ENCODE data around the gene CBLB.
"Not testable (repeated sequence)": the region's sequence is repeated elsewhere in the genome, so short reads cannot be mapped to it uniquely, and the experiment has no call there.

Gene CBLB

GRCh38 chr3:105746231-105746996 is 122.4 kb downstream of the CBLB start:
- no peak for DNase-seq

- no peak for DNase-seq
These were observed 123.8 kb downstream of the CBLB start for GRCh38 chr3:105745046-105745445.

GRCh38 chr3:105744202-105744601 is 124.6 kb downstream of the CBLB start:
- DNase-seq, result no peak

GRCh38 chr3:105733356-105733755 is 135.5 kb downstream of the CBLB start:
- no peak for DNase-seq

GRCh38 chr3:105731686-105732085 is 137.1 kb downstream of the CBLB start:
- DNase-seq, result no peak

DNA sequence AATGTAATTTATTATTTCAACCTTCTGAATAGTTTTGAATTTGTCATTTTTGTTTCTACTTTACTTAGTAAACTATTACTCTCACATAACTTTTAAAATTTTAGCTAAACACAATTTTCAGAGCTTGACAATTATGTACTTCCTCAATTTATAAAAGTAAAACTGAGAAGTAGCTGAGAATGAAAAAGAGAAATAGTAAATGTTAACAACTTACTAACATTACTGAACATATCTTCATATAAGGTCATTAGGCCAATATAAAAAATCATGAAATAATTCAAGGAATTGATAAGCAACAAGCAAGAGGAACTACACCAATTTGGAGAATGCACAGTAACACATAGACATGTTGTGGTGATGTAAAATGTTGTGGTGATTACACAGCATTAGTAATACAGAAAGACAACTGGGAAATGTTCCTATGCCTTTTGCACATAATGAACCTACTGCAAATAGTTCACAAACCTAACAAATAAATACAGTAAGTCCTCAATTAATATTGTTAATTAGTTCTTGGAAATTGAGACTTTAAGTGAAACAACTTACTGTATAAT is 137.9 kb downstream of the CBLB start:
- DNase-seq, result no peak

DNA sequence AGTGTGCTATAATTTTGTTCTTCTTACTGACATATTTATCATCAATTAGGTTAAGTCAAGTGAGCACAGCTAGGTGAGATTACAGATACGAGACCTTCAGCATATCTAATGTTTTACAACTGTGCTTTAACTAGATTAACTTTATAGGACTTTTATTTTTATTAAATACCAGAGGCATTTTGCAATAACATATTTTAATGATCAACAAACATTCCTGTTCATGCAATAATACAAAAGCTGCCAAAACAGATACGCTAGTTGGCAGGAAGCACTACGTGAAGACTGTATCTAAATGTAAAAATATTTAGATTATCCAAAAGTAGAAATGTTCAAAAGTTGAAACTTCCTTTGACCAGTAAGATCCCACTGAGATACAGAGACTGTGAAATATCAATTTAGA is 139.1 kb downstream of the CBLB start:
- no peak for DNase-seq

DNA sequence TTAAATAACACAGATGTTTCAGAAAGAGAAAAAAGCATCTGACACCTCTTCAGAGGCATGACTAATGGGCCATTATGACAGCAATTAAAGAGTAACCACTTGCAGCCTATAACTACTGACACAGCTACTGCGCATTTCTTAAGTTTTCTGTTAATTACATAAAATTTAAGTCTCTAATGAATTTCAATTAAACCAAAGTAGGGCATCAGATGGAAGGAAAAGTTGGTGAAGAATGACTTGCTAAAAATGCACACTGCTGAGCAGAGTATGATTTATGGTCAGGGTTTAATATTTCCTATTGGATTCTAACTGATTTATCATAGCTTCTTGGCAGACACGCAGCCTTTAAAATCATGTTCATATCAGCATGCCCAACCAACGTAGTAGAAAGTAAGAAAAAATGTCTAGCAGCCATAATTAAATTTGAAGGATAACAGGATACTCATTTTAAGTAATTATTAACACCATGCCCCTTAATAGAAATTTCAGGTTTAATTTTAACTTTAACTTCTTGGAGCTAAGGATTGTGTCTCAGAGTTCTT is 140.0 kb downstream of the CBLB start:
- DNase-seq, result no peak

DNA sequence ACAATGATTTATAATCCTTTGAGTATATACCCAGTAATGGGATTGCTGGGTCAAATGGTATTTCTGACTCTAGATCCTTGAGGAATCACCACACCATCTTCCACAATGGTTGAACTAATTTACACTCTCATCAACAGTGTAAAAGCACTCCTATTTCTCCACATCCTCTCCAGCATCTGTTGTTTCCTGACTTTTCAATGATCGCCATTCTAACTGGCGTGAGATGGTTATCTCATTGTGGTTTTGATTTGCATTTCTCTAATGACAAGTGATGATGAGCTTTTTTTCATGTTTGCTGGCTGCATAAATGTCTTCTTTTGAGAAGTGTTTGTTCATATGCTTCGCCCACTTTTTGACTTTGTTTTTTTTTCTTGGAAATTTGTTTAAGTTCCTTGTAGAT is 141.8 kb downstream of the CBLB start:
- not testable (repeated sequence) for DNase-seq

DNA sequence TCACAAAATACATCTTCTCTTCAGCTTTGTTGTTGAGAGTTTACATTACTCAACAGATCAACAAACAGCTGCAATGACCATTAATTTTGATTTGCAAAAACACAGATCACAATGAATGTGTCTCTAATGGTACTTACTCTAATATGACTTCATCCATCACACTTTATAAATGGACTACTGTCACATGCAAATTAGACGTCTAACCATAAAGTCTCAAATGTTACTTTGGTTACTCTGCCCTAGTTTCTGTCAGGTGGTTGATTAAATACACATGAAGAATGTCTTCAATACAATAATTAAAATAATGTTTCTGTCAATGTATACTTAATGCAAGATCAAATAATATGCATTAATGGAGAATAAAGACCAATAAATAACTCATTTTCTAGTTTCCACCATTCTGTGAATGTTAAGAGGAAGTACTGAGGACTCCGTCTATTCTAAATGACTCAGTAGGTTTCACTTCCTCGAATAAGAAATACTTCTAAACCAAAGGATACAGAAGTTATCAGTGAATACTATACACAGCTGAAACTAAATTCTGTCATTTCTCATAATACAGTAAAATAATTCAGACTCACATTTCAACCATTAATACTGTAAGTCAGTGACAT is 145.8 kb downstream of the CBLB start:
- DNase-seq, result no peak

DNA sequence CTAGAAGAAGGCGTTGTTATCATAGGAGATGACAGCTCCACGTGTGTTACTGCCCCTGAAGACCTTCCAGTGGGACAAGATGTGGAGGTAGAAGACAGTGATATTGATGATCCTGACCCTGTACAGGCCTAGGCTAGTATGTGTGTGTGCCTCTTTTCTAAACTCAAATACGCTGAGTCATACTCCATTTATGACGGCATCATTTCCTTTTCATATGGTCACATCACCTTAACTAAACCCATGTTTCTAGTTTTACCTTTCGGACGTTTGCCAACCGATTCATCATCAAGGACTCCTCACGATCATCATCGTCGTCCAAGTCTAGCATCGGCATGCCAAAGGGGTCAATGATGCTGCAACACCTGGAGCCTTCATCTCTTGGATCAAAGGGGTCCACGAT is 149.0 kb downstream of the CBLB start:
- DNase-seq, result no peak

GRCh38 chr3:105715372-105715771 is 153.4 kb downstream of the CBLB start:
- DNase-seq, result no peak

- DNase-seq, result no peak
These were observed 154.4 kb downstream of the CBLB start for GRCh38 chr3:105714453-105714852.

DNA sequence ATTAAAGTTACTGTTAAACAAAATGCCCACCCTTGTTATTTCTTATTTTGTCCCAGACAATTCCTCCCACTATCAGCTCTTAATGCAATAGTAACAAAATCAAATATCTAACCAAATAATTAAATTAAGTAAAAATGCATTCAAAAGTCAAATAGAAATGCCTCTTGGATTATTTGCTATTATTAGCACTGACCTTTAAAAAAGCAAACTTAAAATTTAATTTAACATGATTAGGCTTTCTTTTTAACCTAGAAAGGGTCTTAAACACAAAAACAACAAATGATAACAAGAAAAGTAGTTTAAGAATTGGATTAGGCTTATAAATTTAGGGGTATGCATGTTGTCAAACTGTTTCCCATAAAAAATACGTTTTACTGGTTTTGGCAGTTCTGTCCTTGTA is 159.8 kb downstream of the CBLB start:
- DNase-seq, result no peak

GRCh38 chr3:105707009-105707408 is 161.8 kb downstream of the CBLB start:
- no peak for DNase-seq

DNA sequence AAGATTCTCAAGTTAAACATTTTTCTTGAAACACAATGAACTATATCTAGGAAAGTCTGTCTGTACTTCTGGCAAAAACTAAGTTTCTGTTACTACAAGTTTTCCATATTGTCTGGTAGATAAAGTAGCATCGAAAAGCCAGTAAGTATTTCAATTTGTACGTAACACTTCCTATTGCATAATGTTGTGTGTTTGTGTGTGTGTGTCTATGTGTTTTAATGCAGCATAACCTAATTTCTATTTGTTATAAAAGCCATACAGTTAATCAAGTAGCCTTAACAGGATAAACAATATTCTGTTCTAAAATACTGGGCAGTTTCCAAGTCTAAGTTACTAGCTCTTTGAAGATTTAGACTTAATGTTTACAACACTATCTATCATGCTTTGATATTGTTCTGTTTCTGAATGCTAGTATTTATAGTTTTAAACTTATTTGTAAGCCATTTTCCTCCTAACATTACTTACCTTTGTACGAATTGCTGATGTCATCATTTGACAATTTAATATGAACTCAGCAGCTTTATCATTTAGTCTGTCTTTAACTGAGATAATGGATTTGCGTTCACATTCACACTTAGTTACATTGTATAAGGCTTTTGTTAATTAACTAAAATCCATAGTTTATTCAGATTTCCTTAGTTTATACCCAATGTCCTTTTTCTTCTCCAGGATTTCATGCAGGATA is 163.9 kb downstream of the CBLB start:
- no peak for DNase-seq

GRCh38 chr3:105700575-105700974 is 168.2 kb downstream of the CBLB start:
- DNase-seq, result peak; percentile 42

DNA sequence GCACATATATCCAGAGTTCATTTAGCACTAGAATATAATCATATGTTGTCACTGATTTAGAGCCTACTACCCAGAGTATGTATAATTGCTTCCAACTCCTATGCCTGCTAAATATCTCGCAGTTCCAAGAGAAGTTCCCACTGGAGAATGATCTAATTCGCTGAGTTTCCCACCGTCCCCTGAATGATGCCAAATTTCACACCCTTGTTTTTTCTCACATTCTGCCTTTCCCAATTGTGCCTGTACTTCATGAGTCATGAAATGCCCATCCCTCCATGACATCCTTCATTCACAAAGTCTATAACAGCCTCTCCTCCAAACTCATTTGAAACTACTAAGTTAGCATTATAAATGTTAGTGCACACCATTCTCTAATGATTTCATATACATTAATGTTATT is 177.2 kb downstream of the CBLB start:
- no peak for DNase-seq

DNA sequence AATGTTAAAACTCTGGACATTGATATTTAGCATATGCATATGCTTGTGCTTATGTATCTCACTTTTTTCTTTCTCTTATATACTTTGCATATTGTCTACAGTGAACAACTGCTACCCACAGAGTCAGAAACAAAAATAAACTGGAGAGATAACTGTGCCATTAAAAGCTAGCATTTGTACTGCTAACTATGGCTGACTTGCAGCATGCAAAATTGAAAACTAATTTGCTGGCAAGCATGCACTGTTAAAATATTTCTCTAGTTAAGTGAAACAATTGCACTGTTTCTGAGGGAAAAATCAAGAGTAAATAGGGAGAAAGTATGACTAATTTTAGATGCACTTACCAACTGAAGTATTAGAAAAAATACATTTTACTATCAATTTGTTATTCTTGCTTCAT is 177.8 kb downstream of the CBLB start:
- DNase-seq, result no peak

DNA sequence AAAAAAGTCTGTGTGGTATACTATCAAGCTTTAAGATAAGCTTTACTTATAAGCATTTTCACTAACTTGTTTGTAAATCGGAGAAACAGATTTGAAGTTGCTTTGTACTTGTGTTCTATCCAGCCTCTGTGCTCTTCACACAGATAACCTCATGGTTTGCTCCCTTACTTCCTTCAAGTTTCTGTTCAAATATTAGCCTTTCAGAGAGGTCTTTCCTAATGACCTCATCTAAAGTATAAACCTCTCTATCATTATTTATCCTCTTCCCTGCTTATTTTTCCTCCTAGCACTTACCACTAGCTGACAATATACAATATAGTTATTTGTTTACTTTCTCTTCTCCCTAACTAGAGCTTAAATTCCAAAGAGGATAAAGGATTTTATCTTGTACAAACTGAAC is 180.0 kb downstream of the CBLB start:
- DNase-seq, result no peak

DNA sequence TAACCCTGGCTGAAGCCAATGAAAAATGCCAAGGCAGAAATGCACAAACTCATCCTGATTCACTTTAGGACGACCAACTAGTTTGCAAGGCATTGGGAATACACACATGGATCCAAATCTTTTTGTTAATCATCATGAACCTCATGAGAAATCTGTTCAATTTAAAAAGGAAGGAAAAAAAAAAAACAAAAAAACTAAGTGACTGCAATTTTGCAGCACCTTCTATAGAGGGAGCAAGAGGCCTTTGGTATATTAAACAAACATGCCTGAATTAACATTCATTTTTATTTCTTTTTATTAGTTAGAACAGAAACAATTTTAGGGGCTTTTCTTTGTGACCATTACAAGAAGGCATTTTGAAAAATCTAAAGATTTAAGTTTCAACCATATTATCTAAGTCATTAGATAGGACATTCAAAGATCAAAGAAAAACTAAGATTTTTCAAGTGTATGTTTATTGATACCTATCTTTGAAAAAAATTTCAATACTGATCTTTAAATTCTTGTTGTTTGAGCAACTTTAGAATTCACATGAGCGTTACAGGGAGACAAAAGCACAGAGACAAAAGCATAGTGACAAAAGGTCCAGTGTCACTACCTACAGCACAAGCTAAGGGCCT is 182.4 kb downstream of the CBLB start:
- DNase-seq, result no peak

GRCh38 chr3:105679951-105680350 is 188.9 kb downstream of the CBLB start:
- no peak for DNase-seq

GRCh38 chr3:105678017-105678416 is 190.8 kb downstream of the CBLB start:
- DNase-seq, result no peak

Measured in stimulated activated CD4-positive, alpha-beta T cell treated with anti-CD3 and anti-CD28 coated beads, Interleukin-1b, Interleukin-23, amount 100 ng/mL, for 48 hours (primary cell).